ENCODE data around the gene TAC4. TPM values are rescaled to one million over a fixed set of nuclear protein-coding genes. Genes with fewer than 3 reads are reported as not detected.

The TAC4 gene
- total and polyA plus RNA-seq, 2 experiments from 2014 or later, result 0.78 TPM; not detected in 1

DNA sequence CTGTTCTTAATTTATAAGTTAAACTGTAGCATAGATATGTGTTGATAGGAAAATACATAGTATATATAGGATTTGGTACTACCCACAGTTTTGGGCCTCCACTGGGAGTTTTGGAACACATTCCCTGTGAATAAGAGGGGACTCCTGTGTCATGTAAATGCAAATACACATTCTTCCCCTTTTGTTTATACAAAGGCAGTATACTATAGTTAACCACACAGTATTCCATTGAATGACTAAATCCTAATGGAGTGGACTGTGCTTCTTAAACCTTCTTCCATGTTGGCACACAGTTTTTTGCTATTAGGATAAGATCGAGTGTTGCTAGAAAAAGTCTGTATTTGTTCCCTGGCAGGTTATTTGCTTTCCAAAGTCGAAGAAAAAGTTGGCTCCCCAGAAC lies 22.2 kb downstream of the TAC4 start:
- Histone ChIP-seq H3K36me3 (peaks cover 71% of the 10 kb centered on the region), H3K27me3 (no peaks in the 10 kb centered on the region), H3K27ac (peak overlapping the region; percentile 45), H3K4me3 (no peak overlapping the region), H3K9me3 (ENCODE audit: low read depth) (no peaks in the 10 kb centered on the region), H3K4me1 (ENCODE audit: low read depth) (peaks cover 8% of the 10 kb centered on the region)
- DNase-seq (ENCODE audit: low read depth in 1 of 2, low spot score in 1 of 2), result no peak
- TF ChIP-seq, protein P1, sequence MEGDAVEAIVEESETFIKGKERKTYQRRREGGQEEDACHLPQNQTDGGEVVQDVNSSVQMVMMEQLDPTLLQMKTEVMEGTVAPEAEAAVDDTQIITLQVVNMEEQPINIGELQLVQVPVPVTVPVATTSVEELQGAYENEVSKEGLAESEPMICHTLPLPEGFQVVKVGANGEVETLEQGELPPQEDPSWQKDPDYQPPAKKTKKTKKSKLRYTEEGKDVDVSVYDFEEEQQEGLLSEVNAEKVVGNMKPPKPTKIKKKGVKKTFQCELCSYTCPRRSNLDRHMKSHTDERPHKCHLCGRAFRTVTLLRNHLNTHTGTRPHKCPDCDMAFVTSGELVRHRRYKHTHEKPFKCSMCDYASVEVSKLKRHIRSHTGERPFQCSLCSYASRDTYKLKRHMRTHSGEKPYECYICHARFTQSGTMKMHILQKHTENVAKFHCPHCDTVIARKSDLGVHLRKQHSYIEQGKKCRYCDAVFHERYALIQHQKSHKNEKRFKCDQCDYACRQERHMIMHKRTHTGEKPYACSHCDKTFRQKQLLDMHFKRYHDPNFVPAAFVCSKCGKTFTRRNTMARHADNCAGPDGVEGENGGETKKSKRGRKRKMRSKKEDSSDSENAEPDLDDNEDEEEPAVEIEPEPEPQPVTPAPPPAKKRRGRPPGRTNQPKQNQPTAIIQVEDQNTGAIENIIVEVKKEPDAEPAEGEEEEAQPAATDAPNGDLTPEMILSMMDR (IDR thresholded peaks at IDR 0.05; ENCODE audit: low read depth, low read length), result no peak

DNA sequence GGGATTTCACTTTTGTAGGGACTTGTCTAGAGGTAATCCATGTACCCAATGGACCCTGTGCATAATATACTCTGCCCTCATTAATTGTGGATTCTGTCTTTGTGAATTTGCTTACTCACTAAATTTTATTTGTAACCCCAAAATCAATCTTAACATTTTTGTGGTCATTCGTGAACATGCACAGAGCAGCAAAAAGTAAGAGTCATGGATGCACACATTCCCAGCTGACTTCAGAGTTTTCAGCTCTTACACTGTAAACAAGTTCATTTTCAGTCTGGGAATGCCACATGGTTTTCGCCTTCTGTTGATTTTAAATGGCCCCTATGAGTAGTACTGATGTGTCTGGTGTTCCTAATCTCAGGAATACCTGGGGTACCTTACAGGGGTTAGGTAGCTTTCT lies 24.3 kb downstream of the TAC4 start:
- TF ChIP-seq, protein P1 (IDR thresholded peaks at IDR 0.05; ENCODE audit: low read depth, low read length), result no peak
- Histone ChIP-seq H3K4me3 (no peak overlapping the region), H3K27ac (no peak overlapping the region), H3K36me3 (peaks cover 71% of the 10 kb centered on the region), H3K9me3 (ENCODE audit: low read depth) (no peaks in the 10 kb centered on the region), H3K27me3 (no peaks in the 10 kb centered on the region), H3K4me1 (ENCODE audit: low read depth) (peaks cover 8% of the 10 kb centered on the region)
- DNase-seq (ENCODE audit: low read depth in 1 of 2, low spot score in 1 of 2), result no peak

DNA sequence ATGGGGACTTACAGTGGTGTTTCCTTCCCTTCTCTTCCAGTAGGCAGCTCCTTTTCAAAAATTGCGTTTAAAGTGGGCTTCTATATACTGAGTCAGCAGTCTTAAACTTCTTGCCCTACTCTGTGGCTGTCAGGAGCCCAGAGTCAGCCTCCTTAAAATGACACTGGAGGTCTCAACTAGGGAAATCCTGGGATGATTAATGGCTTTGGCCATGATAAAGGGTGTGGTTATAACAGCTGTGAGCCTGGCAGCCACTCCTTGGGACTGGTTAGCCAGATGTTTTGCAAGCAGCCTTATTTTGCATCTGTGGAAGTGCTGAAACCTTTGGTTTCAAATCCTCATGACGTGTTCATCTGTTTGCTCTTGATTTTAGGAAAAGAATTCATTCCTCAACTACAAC lies 25.0 kb downstream of the TAC4 start:
- Histone ChIP-seq H3K4me3 (no peak overlapping the region), H3K27ac (no peak overlapping the region), H3K27me3 (no peaks in the 10 kb centered on the region), H3K36me3 (peaks cover 79% of the 10 kb centered on the region), H3K9me3 (ENCODE audit: low read depth) (no peaks in the 10 kb centered on the region), H3K4me1 (ENCODE audit: low read depth) (peaks cover 8% of the 10 kb centered on the region)
- TF ChIP-seq, protein P1 (IDR thresholded peaks at IDR 0.05; ENCODE audit: low read depth, low read length), result no peak
- DNase-seq (ENCODE audit: low read depth in 1 of 2, low spot score in 1 of 2), result peak in 1 of 2 donors; percentile 67

DNA sequence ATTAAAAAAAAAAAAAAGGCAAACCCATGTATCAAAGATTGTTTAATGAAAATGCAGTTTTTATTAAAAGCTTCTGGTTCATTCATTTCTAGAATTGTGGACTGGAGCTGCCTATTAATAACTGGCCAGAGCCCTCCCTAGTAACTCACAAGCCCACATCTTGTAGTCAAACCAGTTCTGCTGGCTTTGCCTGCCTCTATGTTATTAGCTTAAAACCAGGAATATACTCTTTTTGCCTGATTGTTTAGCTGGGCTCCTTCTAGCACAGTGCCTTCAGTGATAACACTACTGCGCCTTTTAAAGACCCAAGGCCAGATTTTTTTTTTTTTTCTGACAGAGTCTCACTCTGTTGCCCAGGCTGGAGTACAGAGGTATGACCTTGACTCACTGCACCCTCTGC lies 26.0 kb downstream of the TAC4 start:
- H3K27ac ChIP-seq, result no peak overlapping the region
- TF ChIP-seq, protein P1 (IDR thresholded peaks at IDR 0.05; ENCODE audit: low read depth, low read length), result no peak

DNA sequence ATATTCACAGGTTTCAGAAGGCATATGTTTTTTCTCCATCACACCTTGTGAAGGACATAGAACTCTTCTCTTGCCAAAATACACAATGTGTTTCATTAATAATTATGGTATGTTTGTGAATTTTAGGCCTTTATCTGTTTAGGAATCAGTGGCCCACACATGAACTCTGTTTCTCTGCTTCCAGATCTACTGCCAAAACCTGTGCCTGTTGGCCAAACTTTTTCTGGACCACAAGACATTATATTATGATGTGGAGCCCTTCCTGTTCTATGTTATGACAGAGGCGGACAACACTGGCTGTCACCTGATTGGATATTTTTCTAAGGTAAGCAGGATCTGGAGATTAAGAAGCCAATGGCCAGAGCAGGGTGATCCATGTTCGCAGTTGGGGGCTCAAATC lies 26.4 kb downstream of the TAC4 start:
- H3K27ac ChIP-seq, result no peak overlapping the region
- peaks cover 11% of the 10 kb centered on the region for H3K4me1 ChIP-seq (ENCODE audit: low read depth)
- no peaks in the 10 kb centered on the region for H3K27me3 ChIP-seq
- peaks cover 84% of the 10 kb centered on the region for H3K36me3 ChIP-seq
- TF ChIP-seq, protein P1 (IDR thresholded peaks at IDR 0.05; ENCODE audit: low read depth, low read length), result no peak
- no peak overlapping the region for H3K4me3 ChIP-seq
- DNase-seq (ENCODE audit: low read depth in 1 of 2, low spot score in 1 of 2), result no peak
- H3K9me3 ChIP-seq (ENCODE audit: low read depth), result no peaks in the 10 kb centered on the region

More for the DNA sequence above, 26.0 kb downstream of the TAC4 start:
- DNase-seq (ENCODE audit: low read depth in 1 of 2, low spot score in 1 of 2), result no peak
- H3K36me3 ChIP-seq, result peaks cover 81% of the 10 kb centered on the region
- no peaks in the 10 kb centered on the region for H3K9me3 ChIP-seq (ENCODE audit: low read depth)
- H3K4me1 ChIP-seq (ENCODE audit: low read depth), result peaks cover 8% of the 10 kb centered on the region
- H3K27me3 ChIP-seq, result no peaks in the 10 kb centered on the region
- H3K4me3 ChIP-seq, result no peak overlapping the region

DNA sequence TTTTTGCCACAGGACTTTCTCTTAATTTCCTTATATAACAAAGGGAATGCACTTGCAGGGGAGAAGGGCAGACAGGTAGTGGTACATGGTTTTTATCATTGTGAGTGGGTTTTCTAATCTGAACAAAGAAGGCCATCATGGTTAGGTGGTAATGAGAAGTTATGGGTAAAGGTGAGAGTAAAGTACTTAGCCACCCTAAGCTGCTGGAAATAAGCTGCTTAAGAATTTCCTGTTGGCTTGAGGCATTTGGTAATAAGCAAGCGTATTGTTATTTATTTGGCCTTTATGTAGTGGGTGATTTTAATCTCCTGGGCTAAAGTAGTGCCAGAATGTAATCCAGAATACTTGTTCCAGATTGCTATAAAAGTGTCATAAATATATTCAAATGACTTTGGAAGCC lies 27.1 kb downstream of the TAC4 start:
- Histone ChIP-seq H3K4me3 (no peak overlapping the region), H3K4me1 (ENCODE audit: low read depth) (peaks cover 18% of the 10 kb centered on the region), H3K27me3 (no peaks in the 10 kb centered on the region), H3K27ac (no peak overlapping the region), H3K9me3 (ENCODE audit: low read depth) (no peaks in the 10 kb centered on the region), H3K36me3 (peaks cover 81% of the 10 kb centered on the region)
- TF ChIP-seq, protein P1 (IDR thresholded peaks at IDR 0.05; ENCODE audit: low read depth, low read length), result no peak
- no peak for DNase-seq (ENCODE audit: low read depth in 1 of 2, low spot score in 1 of 2)

All from cardiac muscle cell (in vitro differentiated cells and primary cell).